HG03139 (cell line): ENCODE results near the gene RETN.

Experiments used
- ATAC-seq: cut with Tn5 transposase; IDR thresholded peaks from one replicate; pipeline ENCODE4 v1.9.1; 2021; ENCODE audit not compliant: unreplicated experiment

The RETN gene, protein sequence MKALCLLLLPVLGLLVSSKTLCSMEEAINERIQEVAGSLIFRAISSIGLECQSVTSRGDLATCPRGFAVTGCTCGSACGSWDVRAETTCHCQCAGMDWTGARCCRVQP

GRCh38 chr19:7668842-7669241 lies at the start of gene RETN:
RETN (plus strand) TSS chr19:7669049; CDS start chr19:7669327, 278 bp downstream.
- no peak for ATAC-seq

DNA sequence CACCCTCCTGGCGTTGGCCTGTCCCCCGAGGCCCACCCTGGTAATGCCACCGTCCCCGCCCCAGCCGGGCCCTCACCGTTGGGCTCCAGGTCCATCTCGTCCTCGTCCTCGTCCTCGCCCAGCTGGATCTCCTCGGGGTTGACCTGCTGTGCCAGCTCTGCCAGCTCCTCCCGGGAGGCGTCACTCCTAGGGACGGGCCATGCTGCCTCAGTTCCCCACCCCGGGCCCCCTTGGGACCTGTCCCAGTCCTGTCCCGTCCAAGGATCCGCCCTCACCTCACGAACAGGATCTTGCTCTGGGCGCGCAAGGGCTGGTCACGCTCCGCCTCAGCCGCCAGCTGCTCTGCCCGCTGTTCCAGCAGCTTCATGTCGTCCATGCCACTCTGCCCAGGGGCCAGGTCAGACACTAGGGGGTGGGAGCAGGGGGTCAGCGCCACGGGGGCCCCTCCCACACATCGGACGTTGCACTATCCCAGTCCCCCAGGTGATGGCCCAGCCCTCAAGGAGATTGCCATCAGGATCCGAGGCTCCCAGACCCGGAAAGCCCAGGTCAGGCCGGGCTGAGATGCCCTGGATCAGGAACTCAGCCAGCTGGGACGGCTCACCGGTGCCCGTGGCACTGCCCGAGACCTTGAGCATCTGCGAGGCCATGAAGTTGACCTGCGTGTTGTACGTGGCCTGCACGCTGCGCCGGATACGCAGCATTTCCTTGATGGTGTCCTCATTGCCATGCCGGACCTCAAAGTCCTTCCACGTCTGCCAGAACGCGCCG lies 49.0 kb upstream of the RETN start:
- no peak for ATAC-seq

GRCh38 chr19:7620442-7621412 lies 48.1 kb upstream of the RETN start:
- ATAC-seq = no peak

DNA sequence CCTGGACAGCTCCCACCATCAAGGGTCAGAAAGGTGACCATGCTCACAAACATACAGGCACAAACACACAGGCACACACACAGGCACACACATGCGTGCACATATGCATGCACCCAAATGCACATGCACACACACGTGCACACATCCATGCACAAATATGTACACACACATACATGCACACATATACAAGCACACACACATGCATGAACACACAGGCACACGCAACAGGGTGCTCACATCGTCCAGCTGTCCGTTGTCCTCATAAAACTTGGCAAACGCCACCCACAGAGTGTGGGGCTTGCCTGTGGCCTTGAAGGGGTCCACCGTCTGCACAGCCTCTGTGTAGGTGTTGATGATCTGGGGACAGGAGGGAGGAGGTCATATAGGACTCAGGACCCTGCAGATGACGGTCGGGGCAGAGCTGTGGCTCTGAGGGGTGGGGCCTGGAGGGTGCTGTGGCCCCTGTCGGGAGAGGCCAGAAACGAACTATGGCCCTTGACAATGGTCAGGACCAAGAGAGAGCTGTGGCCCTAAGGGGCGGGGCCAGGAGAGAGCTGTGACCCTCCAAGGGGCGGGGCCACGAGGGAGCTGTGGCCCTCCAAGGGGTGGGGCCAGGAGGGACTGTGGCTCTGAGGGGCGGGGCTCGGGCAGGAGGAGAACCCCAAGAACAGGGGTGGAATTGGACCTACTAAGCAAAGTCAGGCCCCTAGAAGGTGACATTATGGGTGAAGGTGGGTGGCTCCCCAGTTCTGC lies 45.7 kb upstream of the RETN start:
- ATAC-seq = no peak

DNA sequence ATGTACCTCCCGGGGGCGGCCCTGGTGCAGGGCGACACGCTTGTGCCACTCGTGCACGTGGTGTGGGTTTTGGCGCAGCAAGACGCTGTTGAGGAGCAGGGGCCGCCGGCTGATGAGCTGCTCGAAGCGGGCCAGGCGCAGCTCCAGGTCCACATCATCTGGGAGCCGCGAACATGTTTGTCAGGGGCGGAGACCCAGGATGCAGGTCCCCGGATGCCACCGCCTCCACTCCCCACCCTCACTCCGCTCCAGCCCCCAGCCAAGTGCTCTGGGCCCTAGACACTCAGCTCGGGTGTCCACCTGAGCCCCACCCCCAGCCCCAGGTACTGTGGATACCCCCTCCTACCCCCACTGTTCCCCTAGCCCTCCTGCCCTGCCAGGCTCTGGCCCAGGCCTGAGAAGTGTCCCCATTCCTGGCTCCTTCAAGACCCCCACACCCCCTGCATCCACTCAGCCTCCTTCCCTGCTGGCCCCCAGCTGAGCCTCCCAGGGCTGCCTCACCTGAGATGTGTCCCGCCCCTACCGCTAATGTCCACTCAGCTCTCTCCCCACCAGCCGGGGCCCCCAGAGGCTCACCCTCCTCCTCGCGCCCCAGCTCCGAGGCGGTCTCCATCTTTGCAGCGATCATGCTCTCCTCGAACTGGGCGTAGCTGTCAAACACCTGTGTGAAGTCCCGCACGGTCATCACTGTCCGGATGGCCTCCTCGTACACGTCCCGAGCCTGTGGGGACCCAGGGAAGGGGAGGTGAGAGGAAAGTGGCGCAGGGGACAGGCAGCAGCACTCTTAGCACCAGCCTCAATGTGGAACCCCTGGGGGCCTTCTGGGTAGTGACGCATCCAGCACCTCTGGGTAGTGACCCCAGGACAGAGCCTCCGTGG lies 44.9 kb upstream of the RETN start:
- ATAC-seq = no peak

DNA sequence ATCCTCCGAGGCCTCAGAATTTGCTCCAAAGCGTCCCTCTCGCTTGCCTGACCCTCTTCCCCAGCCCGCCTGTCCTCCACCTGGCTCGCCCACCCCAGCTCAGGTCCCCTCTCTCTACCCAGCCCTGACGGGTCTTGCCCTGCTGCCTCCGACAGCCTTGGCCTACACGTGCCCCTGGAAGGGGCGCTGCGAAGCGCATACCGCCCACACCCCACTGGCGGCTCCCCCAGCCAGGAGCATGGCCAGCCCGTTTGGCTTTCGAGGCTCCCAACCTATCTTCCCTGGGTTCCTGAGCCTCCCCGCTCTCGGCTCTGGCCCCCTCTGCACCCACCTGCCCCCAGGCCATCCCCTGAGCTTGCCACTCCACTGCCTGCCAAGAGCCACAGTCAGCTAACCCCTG lies 44.0 kb upstream of the RETN start:
- no peak for ATAC-seq

- no peak for ATAC-seq
Measured at GRCh38 chr19:7625763-7626372, 43.0 kb upstream of the RETN start.

DNA sequence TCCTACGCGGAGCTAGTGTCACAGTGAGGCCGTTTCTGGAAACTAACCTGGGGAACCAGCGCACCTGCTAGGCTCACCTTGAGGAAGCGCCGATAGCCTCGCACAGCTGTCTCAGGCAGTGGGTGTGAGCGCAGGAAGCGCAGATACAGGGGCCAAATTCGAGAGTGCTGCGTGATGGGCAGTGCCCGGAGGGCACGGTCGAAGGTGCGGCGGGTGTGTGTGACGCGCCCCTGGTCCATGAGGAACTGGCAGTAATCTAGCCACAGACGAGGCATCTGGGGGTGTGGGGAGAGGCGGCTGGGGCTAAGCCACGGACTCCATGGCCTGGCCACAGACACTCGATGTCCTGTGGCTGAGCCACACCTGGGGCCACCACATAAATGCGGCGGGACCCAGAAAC lies 41.7 kb upstream of the RETN start:
- ATAC-seq = no peak

- ATAC-seq = no peak
Measured at GRCh38 chr19:7628589-7629311, 40.1 kb upstream of the RETN start.

GRCh38 chr19:7629347-7630054 lies 39.3 kb upstream of the RETN start, which contains the start of the genes PET100 and XAB2:
PET100 (plus strand) TSS chr19:7629793; CDS start chr19:7629834, 41 bp downstream.
XAB2 (minus strand) TSS chr19:7629545; CDS start chr19:7629527, 18 bp downstream.
- ATAC-seq = peak; percentile 89

GRCh38 chr19:7631577-7631976 lies 37.3 kb upstream of the RETN start:
- ATAC-seq = no peak

- no peak for ATAC-seq
Measured at GRCh38 chr19:7632340-7633203, 36.3 kb upstream of the RETN start.

- no peak for ATAC-seq
Measured at GRCh38 chr19:7633698-7634097, 35.2 kb upstream of the RETN start, which contains the start of gene PCP2. PCP2 (minus strand) TSS chr19:7633719; CDS start chr19:7633457, 262 bp downstream.

GRCh38 chr19:7635670-7636069 lies 33.2 kb upstream of the RETN start:
- no peak for ATAC-seq

GRCh38 chr19:7636317-7636690 lies 32.5 kb upstream of the RETN start:
- ATAC-seq = no peak

- peak; percentile 57 for ATAC-seq
Measured at GRCh38 chr19:7636691-7637373, 32.0 kb upstream of the RETN start, which contains the start of gene STXBP2. STXBP2 (plus strand) TSS chr19:7637110; CDS start chr19:7637150, 40 bp downstream.
